GM21515 (cell line): ENCODE results near the gene TRAF4.
"Not testable (repeated sequence)": the region's sequence is repeated elsewhere in the genome, so short reads cannot be mapped to it uniquely, and the experiment has no call there.

Experiments used
- ATAC-seq: cut with Tn5 transposase; IDR thresholded peaks from one replicate; pipeline ENCODE4 v1.9.1; 2021; ENCODE audit not compliant: unreplicated experiment

TRAF4 gene

GRCh38 chr17:28777178-28777577, 33.4 kb downstream of the TRAF4 start:
- no peak for ATAC-seq

GRCh38 chr17:28779601-28780000, 35.8 kb downstream of the TRAF4 start:
- ATAC-seq = not testable (repeated sequence)

- no peak for ATAC-seq
Measured at GRCh38 chr17:28783161-28783560, 39.4 kb downstream of the TRAF4 start.

DNA sequence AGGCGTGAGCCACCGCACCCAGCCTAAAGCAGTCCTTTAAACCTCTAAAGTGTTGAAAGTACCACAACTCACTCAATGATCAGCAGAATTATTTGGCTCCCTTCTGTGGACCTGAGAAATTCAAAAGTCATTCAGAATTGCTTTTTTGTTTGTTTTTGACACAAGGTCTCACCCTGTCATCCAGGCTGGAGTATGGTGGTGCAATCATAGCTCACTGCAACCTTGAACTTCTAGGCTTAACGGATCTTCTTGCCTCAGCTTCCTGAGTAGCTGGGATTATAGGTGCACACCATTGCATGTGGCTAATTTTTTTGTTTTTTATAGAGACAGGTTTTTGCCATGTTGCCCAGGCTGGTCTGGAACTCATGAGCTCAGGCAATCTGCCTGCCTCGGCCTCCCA, 44.3 kb downstream of the TRAF4 start:
- ATAC-seq = no peak

GRCh38 chr17:28792877-28793661, 49.3 kb downstream of the TRAF4 start:
- no peak for ATAC-seq

DNA sequence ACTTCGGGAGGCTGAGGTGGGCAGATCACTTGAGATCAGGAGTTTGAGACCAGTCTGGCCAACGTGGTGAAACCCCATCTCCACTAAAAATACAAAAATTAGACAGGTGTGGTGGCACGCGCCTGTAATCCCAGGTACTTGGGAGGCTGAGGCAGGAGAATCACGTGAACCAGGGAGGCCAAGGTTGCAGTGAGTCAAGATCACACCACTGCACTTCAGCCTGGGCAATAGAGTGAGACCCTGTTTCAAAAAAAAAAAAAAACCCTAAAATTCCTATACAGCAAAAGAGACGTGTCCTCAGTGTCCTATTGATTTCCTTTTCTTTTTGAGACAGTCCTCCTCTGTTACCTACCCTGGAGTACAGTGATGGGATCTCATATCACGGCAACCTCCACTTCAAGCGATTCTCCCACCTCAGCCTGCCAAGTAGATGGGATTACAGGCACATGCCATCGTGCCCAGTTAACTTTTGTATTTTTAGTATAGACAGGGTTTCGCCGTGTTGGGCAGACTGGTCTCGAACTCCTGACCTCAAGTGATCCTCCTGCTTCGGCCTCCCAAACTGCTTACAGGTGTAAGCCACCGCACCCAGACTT, 51.1 kb downstream of the TRAF4 start:
- not testable (repeated sequence) for ATAC-seq

DNA sequence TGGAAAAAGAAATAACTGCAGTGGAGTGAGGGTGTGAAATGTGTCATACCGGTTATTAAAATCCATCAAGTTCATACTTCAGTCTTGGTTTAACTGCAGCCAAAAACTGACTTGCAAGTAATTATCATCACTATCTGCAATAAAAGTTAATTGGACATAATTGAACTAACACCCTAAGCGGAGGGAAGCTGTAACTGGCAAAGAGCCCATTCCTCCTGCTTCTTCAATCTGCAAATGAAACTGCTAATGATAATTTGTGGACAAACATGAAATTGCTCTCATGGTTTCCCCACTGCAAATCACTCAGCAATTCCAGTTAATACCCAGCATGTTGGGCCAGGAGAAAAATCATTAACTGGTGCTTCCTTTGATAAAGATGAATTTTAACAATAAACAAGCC, 52.3 kb downstream of the TRAF4 start:
- ATAC-seq = no peak
